ENCODE results near the gene ATG7. TPM values are rescaled to one million over a fixed set of nuclear protein-coding genes. Genes with fewer than 3 reads are reported as not detected.
A peak's percentile ranks its signal among the peaks of the same experiment; 100 is the strongest.

The ATG7 gene
- polyA plus RNA-seq, 1 donor (not counting 4 experiments of a cell fraction or from before 2014, with no cell fraction given) = 27.9 TPM

GRCh38 chr3:11591002-11591355 lies 318.8 kb downstream of the ATG7 start:
- Histone ChIP-seq H3K27me3 (ENCODE audit: control insufficient read depth, extremely low read depth, insufficient read depth, low read length) (no peaks in the 10 kb centered on the region), H3K36me3 (ENCODE audit: control insufficient read depth in 2 of 2, extremely low read depth in 1 of 2, insufficient read depth in 2 of 2, low read length in 2 of 2) (peaks cover 5 to 9% of the 10 kb centered on the region in 2 experiments), H3K4me3 (ENCODE audit: control insufficient read depth in 2 of 3, extremely low read depth in 1 of 3, insufficient read depth in 2 of 3, low read depth in 1 of 3, low read length in 3 of 3) (no peak overlapping the region), H3K79me2 (ENCODE audit: control insufficient read depth, insufficient read depth, low read length) (peaks cover 84% of the 10 kb centered on the region), H3K9me3 (ENCODE audit: control insufficient read depth, low read depth, low read length) (no peaks in the 10 kb centered on the region), H3K9me1 (ENCODE audit: control insufficient read depth, extremely low read depth, insufficient read depth, low read length) (peaks cover 10% of the 10 kb centered on the region), H2AFZ (ENCODE audit: control insufficient read depth, low read length) (peak overlapping the region; percentile 23), H3K9ac (ENCODE audit: control insufficient read depth, extremely low read depth, insufficient read depth, low read length) (peak overlapping the region; percentile 44), H3K27ac (ENCODE audit: control insufficient read depth, insufficient read depth, low read length) (peak overlapping the region; percentile 58), H3K4me2 (ENCODE audit: control insufficient read depth, extremely low read depth, insufficient read depth, low read depth, low read length) (peak overlapping the region; percentile 71), H4K20me1 (ENCODE audit: control insufficient read depth, extremely low read depth, insufficient read depth, low read length) (no peaks in the 10 kb centered on the region), H3K4me1 (ENCODE audit: control insufficient read depth, extremely low read depth, insufficient read depth, low read length) (peaks cover 28% of the 10 kb centered on the region)
- FAIRE-seq (peak; percentile 49), DNase-seq (ENCODE audit: low read depth, low spot score) (no peak)
- dilution Hi-C loops (cut with MboI; ENCODE audit: extremely low pct_ligation_motif_present, low sequenced_read_pairs) = no loop called here
- TF ChIP-seq EZH2 (IDR thresholded peaks at IDR 0.05; ENCODE audit: low read length) = no peak
- TF ChIP-seq CTCF (optimal IDR thresholded peaks at IDR 0.05 in 1 of 3, IDR thresholded peaks at IDR 0.05 in 1 of 3, conservative IDR thresholded peaks at IDR 0.05 in 1 of 3; ENCODE audit: extremely low read depth in 1 of 3, insufficient read depth in 2 of 3, low read length in 3 of 3) = no peak

GRCh38 chr3:11591391-11592282 lies 319.4 kb downstream of the ATG7 start:
- peak overlapping the region; percentile 23 for H2AFZ ChIP-seq (ENCODE audit: control insufficient read depth, low read length)
- FAIRE-seq = peak; percentile 87
- peaks cover 26% of the 10 kb centered on the region for H3K4me1 ChIP-seq (ENCODE audit: control insufficient read depth, extremely low read depth, insufficient read depth, low read length)
- H3K27me3 ChIP-seq (ENCODE audit: control insufficient read depth, extremely low read depth, insufficient read depth, low read length) = no peaks in the 10 kb centered on the region
- H3K9me3 ChIP-seq (ENCODE audit: control insufficient read depth, low read depth, low read length) = no peaks in the 10 kb centered on the region
- H3K9ac ChIP-seq (ENCODE audit: control insufficient read depth, extremely low read depth, insufficient read depth, low read length) = peak overlapping the region; percentile 44
- peak overlapping the region; percentile 71 for H3K4me2 ChIP-seq (ENCODE audit: control insufficient read depth, extremely low read depth, insufficient read depth, low read depth, low read length)
- peaks cover 10% of the 10 kb centered on the region for H3K9me1 ChIP-seq (ENCODE audit: control insufficient read depth, extremely low read depth, insufficient read depth, low read length)
- H3K4me3 ChIP-seq (ENCODE audit: control insufficient read depth in 2 of 3, extremely low read depth in 1 of 3, insufficient read depth in 2 of 3, low read depth in 1 of 3, low read length in 3 of 3) = peak overlapping the region in 1 of 3 experiments; percentile 7
- TF ChIP-seq CTCF (optimal IDR thresholded peaks at IDR 0.05 in 1 of 3, IDR thresholded peaks at IDR 0.05 in 1 of 3, conservative IDR thresholded peaks at IDR 0.05 in 1 of 3; ENCODE audit: extremely low read depth in 1 of 3, insufficient read depth in 2 of 3, low read length in 3 of 3) (no peak), EZH2 (IDR thresholded peaks at IDR 0.05; ENCODE audit: low read length) (no peak)
- peaks cover 5 to 9% of the 10 kb centered on the region in 2 experiments for H3K36me3 ChIP-seq (ENCODE audit: control insufficient read depth in 2 of 2, extremely low read depth in 1 of 2, insufficient read depth in 2 of 2, low read length in 2 of 2)
- no peaks in the 10 kb centered on the region for H4K20me1 ChIP-seq (ENCODE audit: control insufficient read depth, extremely low read depth, insufficient read depth, low read length)
- peak overlapping the region; percentile 58 for H3K27ac ChIP-seq (ENCODE audit: control insufficient read depth, insufficient read depth, low read length)
- peaks cover 84% of the 10 kb centered on the region for H3K79me2 ChIP-seq (ENCODE audit: control insufficient read depth, insufficient read depth, low read length)
- dilution Hi-C loops (cut with MboI; ENCODE audit: extremely low pct_ligation_motif_present, low sequenced_read_pairs) = no loop called here
- DNase-seq (ENCODE audit: low read depth, low spot score) = no peak

Data from keratinocyte (primary cell).